ENCODE measurements around the gene HYAL3. TPM values are rescaled to one million over a fixed set of nuclear protein-coding genes. Genes with fewer than 3 reads are reported as not detected.
A peak's percentile ranks its signal among the peaks of the same experiment; 100 is the strongest.

HYAL3 gene
- total and polyA plus RNA-seq, 2 of the 13 experiments (the other 11 are each of a cell fraction or from before 2014, with no cell fraction given) = 5.5 to 10.4 TPM

- TF ChIP-seq ZNF280D (CRISPR knock-in tag; IDR thresholded peaks at IDR 0.05) (no peak), USF2 (IDR thresholded peaks at IDR 0.05; ENCODE audit: low read depth, low read length) (no peak), USF2 (CRISPR knock-in tag; IDR thresholded peaks at IDR 0.05; ENCODE audit: borderline replicate concordance) (no peak), ZNF652 (CRISPR knock-in tag; IDR thresholded peaks at IDR 0.05; ENCODE audit: borderline replicate concordance, low read depth) (no peak), KLF16 (CRISPR knock-in tag; IDR thresholded peaks at IDR 0.05) (0 out of 4 replicates have a peak, but pooled peaks of 1 of the 2 experiments have one; percentile 40), HES4 (CRISPR knock-in tag; IDR thresholded peaks at IDR 0.05; ENCODE audit: borderline replicate concordance) (no peak), ZIK1 (CRISPR knock-in tag; IDR thresholded peaks at IDR 0.05; ENCODE audit: borderline replicate concordance, low read depth) (no peak), HBP1 (CRISPR knock-in tag; IDR thresholded peaks at IDR 0.05; ENCODE audit: low read depth) (0 out of 2 replicates have a peak, but pooled peaks have one; percentile 48), PREB (CRISPR knock-in tag; IDR thresholded peaks at IDR 0.05) (no peak), ZNF710 (CRISPR knock-in tag; IDR thresholded peaks at IDR 0.05; ENCODE audit: borderline replicate concordance) (0 out of 2 replicates have a peak, but pooled peaks have one; percentile 33), SNAPC2 (CRISPR knock-in tag; IDR thresholded peaks at IDR 0.05) (no peak), PCBP1 (IDR thresholded peaks at IDR 0.05; ENCODE audit: borderline replicate concordance, low read depth, low read length) (0 out of 2 replicates have a peak, but pooled peaks have one; percentile 70), ZBTB26 (CRISPR knock-in tag; IDR thresholded peaks at IDR 0.05; ENCODE audit: borderline replicate concordance) (0 out of 2 replicates have a peak, but pooled peaks have one; percentile 14), ZNF350 (CRISPR knock-in tag; IDR thresholded peaks at IDR 0.05; ENCODE audit: borderline replicate concordance, low read depth) (0 out of 2 replicates have a peak, but pooled peaks have one; percentile 66), XRCC5 (optimal IDR thresholded peaks at IDR 0.05; ENCODE audit: low read length) (peak; percentile 37)
Observed at GRCh38 chr3:50272911-50273688, 26.1 kb downstream of the HYAL3 start (continued).
